Upper lobe of left lung (tissue), 6 donors: ENCODE measurements around the gene FAM13B. TPM values are rescaled to one million over a fixed set of nuclear protein-coding genes. Genes with fewer than 3 reads are reported as not detected.

ENCODE experiments used
- ATAC-seq, 2 donors: fragments of 200-7000 bp; cut with Tn5 transposase; one replicate each; pipeline ENCODE4 v1.9.1; 2022; ENCODE audit warnings: mild to moderate bottlenecking in 2 of 2, moderate library complexity in 2 of 2; ENCODE audit not compliant: low FRiP score in 2 of 2
- DNase-seq, 2 donors: peaks; one replicate each; pipeline ENCODE4 v3.0.0-alpha.2; 2019 to 2020
- H3K27ac ChIP-seq, 4 donors: fragments of 200-600 bp; sonication (generic); one replicate each; pipeline ENCODE4 v1.5.1; 2016 to 2019
- H3K27me3 ChIP-seq, 4 donors: fragments of 200-600 bp; sonication (generic); one replicate each; pipeline ENCODE4 v1.5.1; 2017 to 2019
- H3K36me3 ChIP-seq, 4 donors: fragments of 200-600 bp; sonication (generic); one replicate each; pipeline ENCODE4 v1.5.1; 2016 to 2019
- H3K4me1 ChIP-seq, 4 donors: fragments of 200-600 bp; sonication (generic); one replicate each; pipeline ENCODE4 v1.5.1; 2018 to 2019
- H3K4me3 ChIP-seq, 4 donors: fragments of 200-600 bp; sonication (generic); one replicate each; pipeline ENCODE4 v1.5.1; 2017 to 2019; ENCODE audit warnings: mild to moderate bottlenecking in 2 of 4, moderate library complexity in 1 of 4
- H3K9me3 ChIP-seq, 4 donors: fragments of 200-600 bp; sonication (generic); one replicate each; pipeline ENCODE4 v1.5.1; 2018 to 2019
- CTCF ChIP-seq, 6 experiments: fragments of 450-650 bp in 4 of 6; fragments of 200-600 bp in 2 of 6; sonication (generic) in 2 of 6; IDR thresholded peaks; one replicate each; pipeline ENCODE4 v1.5.1; 2016 to 2019; ENCODE audit warnings: antibody characterized with exemption in 6 of 6
- EP300 ChIP-seq, 4 donors: sonication (generic); formaldehyde crosslinking; IDR thresholded peaks; one replicate each; pipeline ENCODE4 v1.5.1; 2017; ENCODE audit warnings: antibody characterized with exemption in 4 of 4, control low read depth in 2 of 4
- POLR2A ChIP-seq, 4 donors: fragments of 450-650 bp; IDR thresholded peaks; one replicate each; pipeline ENCODE4 v1.5.1; 2016 to 2017; ENCODE audit warnings: antibody characterized with exemption in 4 of 4, mild to moderate bottlenecking in 2 of 4
- POLR2AphosphoS5 ChIP-seq, 2 donors: sonication (generic); formaldehyde crosslinking; IDR thresholded peaks; one replicate each; pipeline ENCODE4 v1.5.1; 2017; ENCODE audit warnings: antibody characterized with exemption in 2 of 2
- WGBS, 2 donors: methylation state at CpG; one replicate each; pipeline ENCODE4 v1.1.5; 2017 to 2018; 5-methylcytosine and 5-hydroxymethylcytosine counted together
- total RNA-seq, 6 donors: library from RNA; depleted of rRNA in 4 of 6; stranded (reverse); fragments of >200 nt in 4 of 6; gene quantifications; one replicate each; pipeline versions ENCODE4 v1.1.0 to v1.2.1, GENCODE V29; 2016 to 2021
- donor health status: DM: no; HTN: no; CAD: no; lungs with moderate emphysema.
- donor health status: DM: no; HTN: yes; CAD: no; lungs with severe emphysema.

Gene FAM13B
- total RNA-seq, 6 donors from 2014 or later, result 27.1 to 62.9 (median 40.7) TPM

GRCh38 chr5:137997726-137998213, 35.1 kb downstream of the FAM13B start:
- H3K4me1 ChIP-seq, result peaks cover 0 to 15% (median 5%) of the 10 kb centered on the region in 4 donors
- no peak for ATAC-seq
- H3K27ac ChIP-seq, result no peak overlapping the region
- 85 to 100% methylated on average over 1 of the region's 1 CpG for WGBS, 2 donors
- TF ChIP-seq EP300 (IDR thresholded peaks at IDR 0.05) (no peak), POLR2AphosphoS5 (IDR thresholded peaks at IDR 0.05) (no peak), POLR2A (IDR thresholded peaks at IDR 0.05) (no peak)
- DNase-seq, result no peak
- H3K4me3 ChIP-seq, result no peak overlapping the region
- H3K27me3 ChIP-seq, result no peaks in the 10 kb centered on the region
- H3K9me3 ChIP-seq, result no peaks in the 10 kb centered on the region
- H3K36me3 ChIP-seq, result peaks cover 0 to 21% (median 4%) of the 10 kb centered on the region in 4 donors

- no peaks in the 10 kb centered on the region for H3K9me3 ChIP-seq
- DNase-seq (no peak), ATAC-seq (no peak)
- no peaks in the 10 kb centered on the region for H3K27me3 ChIP-seq
- H3K4me3 ChIP-seq, result no peak overlapping the region
- H3K4me1 ChIP-seq, result peaks cover 0 to 15% (median 5%) of the 10 kb centered on the region in 4 donors
- H3K27ac ChIP-seq, result no peak overlapping the region
- no peak for TF ChIP-seq CTCF (IDR thresholded peaks at IDR 0.05)
- WGBS, 2 donors, result 49 to 61% methylated on average over 3 of the region's 3 CpGs
- H3K36me3 ChIP-seq, result peaks cover 0 to 24% (median 4%) of the 10 kb centered on the region in 4 donors
Observed at GRCh38 chr5:137995749-137996128, 37.1 kb downstream of the FAM13B start.

GRCh38 chr5:137995077-137995748, 37.7 kb downstream of the FAM13B start:
- Histone ChIP-seq H3K9me3 (no peaks in the 10 kb centered on the region), H3K36me3 (peaks cover 0 to 23% (median 4%) of the 10 kb centered on the region in 4 donors), H3K4me1 (peaks cover 0 to 15% (median 5%) of the 10 kb centered on the region in 4 donors), H3K27ac (no peak overlapping the region), H3K27me3 (no peaks in the 10 kb centered on the region), H3K4me3 (no peak overlapping the region)
- WGBS, 2 donors, result 15 to 19% methylated on average over 2 of the region's 2 CpGs
- TF ChIP-seq CTCF (IDR thresholded peaks at IDR 0.05) (no peak), EP300 (IDR thresholded peaks at IDR 0.05) (no peak), POLR2AphosphoS5 (IDR thresholded peaks at IDR 0.05) (no peak), POLR2A (IDR thresholded peaks at IDR 0.05) (no peak)
- DNase-seq (no peak), ATAC-seq (peak in 1 of 2 donors; percentile 81)

- DNase-seq (no peak), ATAC-seq (no peak)
- peaks cover 0 to 20% (median 4%) of the 10 kb centered on the region in 4 donors for H3K36me3 ChIP-seq
- TF ChIP-seq POLR2A (IDR thresholded peaks at IDR 0.05) (no peak), EP300 (IDR thresholded peaks at IDR 0.05) (no peak), POLR2AphosphoS5 (IDR thresholded peaks at IDR 0.05) (no peak), CTCF (IDR thresholded peaks at IDR 0.05) (no peak)
- no peak overlapping the region for H3K27ac ChIP-seq
- peaks cover 0 to 15% (median 5%) of the 10 kb centered on the region in 4 donors for H3K4me1 ChIP-seq
- no peak overlapping the region for H3K4me3 ChIP-seq
- H3K9me3 ChIP-seq, result no peaks in the 10 kb centered on the region
- 86 to 88% methylated on average over 2 of the region's 2 CpGs for WGBS, 2 donors
- H3K27me3 ChIP-seq, result no peaks in the 10 kb centered on the region
Observed at GRCh38 chr5:137994556-137994955, 38.3 kb downstream of the FAM13B start.

GRCh38 chr5:137989419-137989818, 43.5 kb downstream of the FAM13B start:
- Histone ChIP-seq H3K4me3 (no peak overlapping the region), H3K27me3 (no peaks in the 10 kb centered on the region), H3K36me3 (peaks cover 0 to 12% (median 1%) of the 10 kb centered on the region in 4 donors), H3K9me3 (no peaks in the 10 kb centered on the region), H3K4me1 (no peaks in the 10 kb centered on the region), H3K27ac (no peak overlapping the region)
- WGBS, 2 donors, result 94 to 96% methylated on average over 5 of the region's 5 CpGs
- ATAC-seq (no peak), DNase-seq (no peak)
- no peak for TF ChIP-seq POLR2A (IDR thresholded peaks at IDR 0.05)
- TF ChIP-seq CTCF (IDR thresholded peaks at IDR 0.05), result no peak
- no peak for TF ChIP-seq POLR2AphosphoS5 (IDR thresholded peaks at IDR 0.05)
- no peak for TF ChIP-seq EP300 (IDR thresholded peaks at IDR 0.05)
